HG03064 (cell line): ENCODE measurements around the gene IRF2BPL.

Experiments used
- ATAC-seq: cut with Tn5 transposase; IDR thresholded peaks from one replicate; pipeline ENCODE4 v1.9.1; 2021; ENCODE audit warnings: low read depth; ENCODE audit not compliant: unreplicated experiment

The IRF2BPL gene

DNA sequence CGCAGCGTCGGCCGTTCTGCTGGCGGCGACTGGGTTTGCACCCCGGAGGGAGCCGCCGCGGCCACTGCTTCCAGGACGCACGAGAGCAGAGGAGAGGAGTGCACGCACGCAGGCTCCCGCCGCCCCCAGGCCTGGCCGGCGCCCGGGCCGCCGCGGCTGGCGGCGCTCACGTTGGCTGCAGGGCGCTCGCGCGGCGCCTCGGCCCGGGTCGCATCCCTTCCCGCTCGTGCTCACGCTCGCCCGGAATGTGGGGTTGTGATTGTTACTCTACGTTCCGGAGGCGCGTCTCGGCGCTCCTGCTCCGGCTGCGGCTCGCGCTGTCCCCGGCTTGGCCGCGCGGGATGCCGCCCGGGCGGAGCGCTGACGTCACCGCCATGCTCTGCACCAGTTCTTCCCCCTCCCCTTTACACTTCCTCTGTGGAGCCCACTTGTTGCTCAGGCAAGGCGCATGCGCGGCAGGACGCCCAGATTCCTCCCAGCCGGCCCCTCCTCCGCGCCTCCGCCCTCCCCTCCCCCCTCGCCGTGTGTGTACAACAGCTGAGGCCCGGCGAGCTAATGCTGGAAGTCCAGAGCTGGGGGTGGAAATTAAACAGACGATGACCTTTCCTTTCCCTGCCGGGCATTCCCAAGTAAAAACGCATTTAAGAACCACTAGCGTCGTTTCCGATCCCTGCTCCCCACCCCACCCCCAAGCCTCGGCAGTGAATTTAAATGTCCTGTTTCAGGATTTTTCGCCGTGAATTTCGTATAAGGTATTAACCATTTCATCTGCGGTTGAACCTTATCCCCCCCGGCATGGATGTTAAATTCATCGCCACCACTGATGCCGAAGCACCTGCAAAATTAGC, at the start of gene IRF2BPL:
TSS of gene IRF2BPL (minus strand) at position 325 of the 848 bp plus-strand sequence. CDS start 916 bp downstream, outside the sequence.
- peak; percentile 70 for ATAC-seq

DNA sequence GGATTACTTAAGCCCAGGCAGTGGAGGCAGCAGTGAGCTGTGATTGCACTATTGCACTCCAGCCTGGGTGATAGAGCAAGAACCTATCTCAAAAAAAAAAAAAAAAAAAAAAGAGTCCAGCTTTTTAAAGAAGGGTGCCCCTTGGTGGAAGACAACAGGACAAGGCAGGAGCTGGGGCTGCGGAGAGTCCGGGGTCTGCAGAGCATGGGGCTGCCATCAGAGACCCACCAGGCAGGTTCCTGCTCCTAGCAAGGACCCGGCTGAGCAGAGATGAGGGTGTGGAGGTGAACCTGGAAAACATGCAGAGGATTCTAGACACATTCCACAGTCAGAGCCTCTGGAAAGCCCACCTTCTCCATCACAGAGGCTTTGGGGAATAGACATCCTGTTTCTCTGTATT, 48.5 kb upstream of the IRF2BPL start:
- ATAC-seq, result no peak

- ATAC-seq, result no peak
These were observed 47.7 kb upstream of the IRF2BPL start for GRCh38 chr14:77076113-77076631.

DNA sequence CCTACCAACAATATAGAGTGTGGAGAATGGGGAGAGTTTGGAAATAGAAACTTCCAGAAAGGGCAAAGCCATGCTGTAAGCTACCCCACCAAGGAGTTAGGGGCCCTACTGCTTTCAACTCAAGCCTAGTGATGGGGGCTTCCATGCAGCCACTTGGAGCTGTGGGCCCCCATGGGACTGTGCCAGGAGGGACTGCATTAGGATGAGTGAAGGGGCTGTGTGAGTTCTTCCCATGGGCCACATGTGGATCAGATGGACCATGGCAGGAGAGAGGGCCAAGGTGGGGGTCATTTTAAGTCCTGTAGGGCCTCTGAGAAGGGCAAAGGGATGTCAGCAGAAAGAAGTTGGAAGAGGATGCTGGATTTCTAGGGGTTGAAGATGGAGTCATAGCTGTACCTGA, 46.5 kb upstream of the IRF2BPL start:
- no peak for ATAC-seq

DNA sequence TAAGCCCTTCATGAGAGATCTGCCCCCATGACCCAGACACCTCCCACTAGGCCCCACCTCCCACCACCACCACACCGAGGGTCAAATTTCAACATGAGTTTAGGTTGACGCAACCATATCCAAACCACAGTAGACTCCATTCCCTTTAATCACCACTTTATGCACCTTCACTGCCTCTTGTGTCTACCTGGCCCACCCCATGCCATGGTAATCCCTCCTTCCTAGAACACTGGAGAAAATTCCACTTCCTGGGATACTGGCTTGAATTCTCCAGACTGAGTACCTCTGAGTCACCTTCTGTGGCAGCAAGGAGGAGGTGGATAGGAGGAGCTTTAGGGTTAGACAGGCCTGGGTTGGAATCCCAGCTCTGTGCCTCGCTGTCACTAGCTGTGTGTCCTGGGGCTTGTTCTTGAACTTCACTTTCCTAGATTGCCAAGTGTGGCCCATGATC, 43.5 kb upstream of the IRF2BPL start:
- ATAC-seq, result no peak

DNA sequence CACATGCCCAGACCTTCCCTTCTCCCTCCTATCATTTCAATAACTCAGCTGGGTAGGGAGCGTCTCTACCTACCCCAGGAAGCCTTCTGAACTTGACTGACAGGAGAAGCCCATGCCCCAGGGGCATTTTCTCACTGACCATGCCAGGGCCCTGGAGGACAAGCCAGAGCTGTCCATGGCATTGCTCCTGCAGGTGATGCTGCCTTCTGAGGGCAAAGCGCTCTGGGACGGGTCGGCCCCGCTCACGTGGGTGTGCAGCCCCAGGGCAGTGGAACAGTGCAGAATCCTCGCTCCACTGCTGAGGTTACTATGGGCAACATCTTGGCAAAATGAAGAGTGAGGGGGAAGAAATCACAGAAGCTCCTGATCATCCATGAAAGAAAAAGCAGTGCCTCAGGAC, 41.0 kb upstream of the IRF2BPL start:
- no peak for ATAC-seq

GRCh38 chr14:77068517-77069200, 40.2 kb upstream of the IRF2BPL start:
- no peak for ATAC-seq

DNA sequence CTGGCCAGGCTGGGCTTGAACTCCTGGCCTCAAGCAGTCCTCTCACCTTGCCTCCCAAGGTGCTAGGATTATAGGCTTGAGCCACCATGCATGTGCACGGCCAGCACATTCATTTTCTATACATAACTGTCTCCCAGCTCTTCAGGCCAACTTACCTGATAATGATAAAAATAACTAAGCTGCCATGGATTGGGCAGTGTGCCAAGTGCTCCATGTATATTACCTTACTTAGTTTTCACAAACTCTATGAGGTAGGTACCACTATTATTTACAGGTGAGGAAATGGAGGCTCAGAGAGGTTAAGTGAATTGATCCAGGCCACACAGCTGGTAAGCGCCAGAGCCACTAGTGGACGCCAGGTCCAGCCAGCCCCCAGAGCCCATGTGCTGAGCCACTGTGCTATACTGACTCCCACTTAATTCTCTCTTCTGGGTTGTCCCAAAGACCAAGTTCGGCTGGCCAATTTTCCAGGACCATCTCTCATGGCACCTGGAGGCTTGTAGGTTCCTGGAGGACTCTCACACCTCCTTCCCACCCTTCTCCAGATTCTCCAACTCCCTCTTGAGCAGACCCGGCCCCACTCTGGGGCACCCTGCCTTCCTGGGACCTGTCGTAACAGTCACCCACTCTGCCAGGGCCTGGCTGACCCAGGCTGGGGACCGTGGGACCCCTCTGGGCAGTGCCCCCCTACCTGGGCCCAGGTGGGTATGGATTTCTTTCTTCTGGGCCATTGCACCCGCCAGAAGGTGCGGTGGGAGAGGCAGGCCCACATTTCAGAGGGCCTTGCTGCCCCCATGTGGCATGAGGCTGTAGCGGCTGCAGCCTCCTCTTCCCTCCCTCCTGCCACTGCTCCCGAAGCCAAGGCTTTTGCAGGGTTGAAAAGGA, 39.4 kb upstream of the IRF2BPL start:
- no peak for ATAC-seq

DNA sequence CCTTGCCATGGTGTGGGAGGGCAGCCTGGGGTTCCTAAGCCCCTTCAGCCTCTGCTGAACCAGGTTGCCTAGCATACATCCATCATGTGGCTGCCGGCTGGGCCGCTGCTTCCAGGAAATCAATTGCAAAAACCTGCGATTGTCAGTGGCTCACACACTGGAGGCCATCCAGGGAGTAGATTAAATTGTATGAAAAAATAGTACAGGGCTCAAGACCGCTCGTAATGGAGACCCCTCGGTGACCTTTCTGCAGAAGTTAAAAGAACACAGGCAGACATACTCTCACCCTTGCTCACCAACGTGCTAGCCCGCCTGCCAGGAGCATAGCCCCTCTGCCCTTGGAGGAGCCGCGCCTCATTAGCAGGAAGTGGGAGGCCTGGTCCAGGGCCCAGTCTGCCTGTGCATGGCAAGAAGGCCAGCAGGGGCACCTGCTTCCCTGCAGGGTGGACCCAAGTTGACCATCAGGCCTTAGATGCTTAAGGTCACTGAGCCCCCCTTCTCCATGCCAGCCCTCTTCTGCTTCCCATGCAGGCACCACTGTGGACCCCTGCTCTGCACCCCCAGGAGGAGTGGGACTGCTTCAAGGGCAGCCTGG, 38.2 kb upstream of the IRF2BPL start:
- ATAC-seq, result no peak

DNA sequence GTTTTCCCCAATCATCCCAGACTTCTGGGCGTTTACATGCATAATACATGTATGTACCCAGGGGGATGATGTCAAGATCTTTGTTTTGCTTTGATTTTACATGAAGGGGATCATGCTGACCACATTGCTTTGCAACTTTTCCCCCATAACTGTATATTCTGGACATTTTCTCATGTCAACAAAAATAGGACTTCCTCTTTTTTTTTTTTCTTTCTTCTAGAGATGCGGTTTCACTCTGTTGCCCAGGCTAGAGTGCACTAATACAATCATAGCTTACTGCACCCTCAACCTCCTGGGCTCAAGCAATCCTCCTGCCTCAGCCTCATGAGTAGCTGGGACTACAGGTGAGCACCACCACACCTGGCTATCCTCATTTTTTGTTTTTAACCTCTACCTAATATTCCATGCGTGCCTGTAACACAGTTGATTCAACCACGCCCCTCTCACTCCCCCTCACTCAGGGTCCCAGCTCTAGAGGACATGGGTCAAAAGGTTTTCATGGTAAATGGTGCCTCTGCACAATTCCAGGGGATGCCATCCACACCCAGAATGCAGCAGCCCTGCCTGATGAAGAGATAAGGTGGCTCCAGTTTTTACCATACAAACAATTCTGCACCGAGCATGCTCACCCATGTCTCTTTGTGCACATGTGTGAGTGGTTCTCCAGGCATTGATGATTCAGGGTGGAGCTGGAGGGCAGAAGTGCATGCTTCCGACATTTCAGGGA, 37.5 kb upstream of the IRF2BPL start:
- ATAC-seq, result no peak

DNA sequence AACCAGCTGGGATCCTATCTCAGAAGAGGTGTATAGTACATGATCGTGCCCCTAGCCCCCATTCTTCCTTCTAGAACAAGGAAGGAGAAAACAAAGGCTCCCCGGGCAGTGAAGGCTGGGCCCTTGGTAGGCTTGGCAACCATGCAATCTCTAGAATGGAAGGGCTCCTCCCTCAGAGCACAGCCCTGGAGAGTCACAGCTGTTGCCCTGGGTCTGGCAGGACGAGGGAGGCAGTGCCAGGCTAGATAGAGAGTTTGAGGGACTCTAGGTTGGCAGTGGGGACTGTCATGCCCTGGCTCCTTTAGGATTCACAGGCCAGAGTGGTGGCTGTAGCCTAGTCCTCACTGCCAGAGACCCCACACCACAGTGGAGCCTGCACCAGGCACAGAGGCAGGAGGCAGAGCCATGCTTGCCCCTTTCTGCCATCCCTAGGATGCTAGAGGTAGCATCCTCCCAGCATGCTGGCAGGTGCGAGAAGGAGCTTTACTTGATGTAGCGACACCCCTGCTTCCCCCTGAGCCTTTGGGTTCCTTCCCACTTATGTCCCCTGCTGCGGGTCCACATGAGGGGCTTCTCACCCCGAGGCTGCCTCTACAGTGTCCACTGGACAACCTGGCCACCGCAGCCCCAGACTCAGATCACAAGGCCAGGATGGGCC, 36.1 kb upstream of the IRF2BPL start:
- no peak for ATAC-seq

DNA sequence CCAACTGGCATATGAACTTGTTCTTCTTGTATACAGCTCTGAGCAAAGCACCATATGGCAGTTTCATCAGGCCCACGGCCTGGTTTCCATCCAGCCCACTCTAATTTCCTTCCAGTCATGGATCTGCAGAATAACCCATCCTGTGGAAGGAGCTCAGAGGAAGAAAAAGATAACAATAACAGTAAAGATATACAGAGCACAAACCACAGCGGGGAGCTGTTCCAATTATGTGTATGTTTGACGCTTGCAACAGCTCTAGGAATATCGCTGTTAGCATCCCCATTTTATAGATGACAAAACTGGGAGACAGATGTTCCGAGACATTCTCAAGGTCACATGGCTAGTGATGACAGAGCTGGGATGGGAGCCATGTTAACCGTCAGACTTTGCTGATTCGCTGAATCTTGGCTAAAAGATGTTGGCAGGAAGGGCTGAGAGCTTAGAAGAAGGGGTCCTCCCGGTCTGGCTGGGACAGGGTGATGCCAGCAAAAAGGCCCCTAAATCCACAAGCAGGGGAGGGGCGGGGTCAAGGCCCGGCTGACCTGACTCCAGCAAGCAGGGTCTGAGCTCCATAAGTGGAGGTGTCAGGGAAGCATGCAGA, 35.2 kb upstream of the IRF2BPL start:
- ATAC-seq, result no peak

- ATAC-seq, result no peak
These were observed 33.8 kb upstream of the IRF2BPL start for GRCh38 chr14:77062261-77062660.

DNA sequence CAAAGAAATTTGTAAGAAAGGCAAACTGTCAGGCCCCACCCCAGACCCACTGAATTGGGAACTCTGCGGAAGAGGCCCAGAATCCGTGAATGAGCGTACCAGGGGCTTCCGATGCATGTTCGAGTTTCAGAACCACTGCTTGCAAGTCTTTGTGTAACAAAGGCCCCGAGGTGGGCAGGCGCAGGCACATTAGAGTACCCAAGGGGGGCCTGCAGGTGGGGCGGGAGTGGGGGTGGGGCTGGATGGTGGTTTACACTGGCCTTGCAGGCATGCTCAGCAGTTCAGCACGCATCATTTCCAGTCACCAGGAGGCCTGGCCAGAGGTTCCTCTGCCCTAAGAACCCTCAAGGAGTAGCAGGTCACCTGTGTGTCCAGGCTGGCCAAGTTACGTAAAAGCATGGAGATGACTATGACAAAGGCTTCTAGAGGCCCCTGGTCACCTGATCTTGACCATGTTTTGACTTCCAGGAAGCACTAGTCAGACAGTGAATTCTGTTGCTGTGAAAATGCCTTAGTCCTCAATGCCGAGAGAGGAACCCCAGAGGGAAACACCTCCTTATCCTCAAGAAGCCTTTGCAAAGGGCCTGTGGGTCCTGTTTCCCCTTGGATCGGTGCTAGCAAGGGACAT, 33.2 kb upstream of the IRF2BPL start:
- ATAC-seq, result no peak

DNA sequence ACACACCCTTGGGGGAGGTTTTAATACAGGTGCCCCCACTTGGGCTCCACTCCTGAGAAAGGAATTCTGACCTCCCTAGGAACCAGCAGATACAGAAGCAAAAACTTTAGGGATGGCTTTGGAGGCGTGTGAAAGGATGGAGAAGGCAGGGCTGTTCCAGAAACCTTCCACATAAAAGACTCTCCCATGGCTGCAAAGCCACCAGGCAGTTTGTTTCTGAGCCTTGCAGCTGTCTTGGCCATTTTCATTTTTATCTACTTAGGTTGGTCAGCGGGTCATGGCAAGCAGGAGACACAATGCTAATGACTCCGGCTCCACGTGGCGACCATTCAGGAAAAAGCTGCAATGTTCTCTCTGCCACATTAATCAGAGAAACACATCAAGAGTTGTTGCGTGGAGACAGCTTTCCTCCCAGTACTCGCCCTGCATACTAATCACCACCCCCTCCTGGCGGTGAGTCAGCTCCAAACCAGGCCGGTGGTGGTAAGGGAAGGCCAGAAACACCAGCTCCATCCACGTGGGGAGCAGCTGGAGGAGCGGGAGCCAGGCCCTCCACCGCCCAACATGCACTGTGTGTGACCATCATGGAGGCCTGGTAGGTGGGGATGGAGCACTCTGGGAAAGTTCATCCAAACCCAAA, 30.9 kb upstream of the IRF2BPL start:
- ATAC-seq, result no peak

DNA sequence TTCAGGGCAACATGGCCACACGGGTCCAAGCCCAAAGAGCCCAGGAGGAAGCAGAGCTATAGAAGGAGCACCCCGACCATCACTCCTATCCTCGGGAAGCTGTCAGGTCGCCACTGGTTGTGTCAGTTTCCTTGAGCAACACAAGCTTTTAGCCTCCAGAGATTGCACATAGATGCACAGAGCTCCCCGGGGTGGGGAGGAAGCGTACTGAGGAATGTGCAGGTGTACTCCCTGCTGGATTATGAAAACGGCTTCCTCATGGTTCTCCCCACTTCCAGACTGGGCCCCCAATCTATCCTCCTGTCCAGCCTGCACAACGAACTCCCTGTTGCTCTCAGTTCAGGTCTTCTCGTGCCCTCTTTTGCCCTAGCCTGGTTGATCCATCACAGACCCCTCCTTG, 30.3 kb upstream of the IRF2BPL start:
- ATAC-seq, result no peak

- ATAC-seq, result no peak
These were observed 29.6 kb upstream of the IRF2BPL start for GRCh38 chr14:77058117-77058516.

- no peak for ATAC-seq
These were observed 27.5 kb upstream of the IRF2BPL start for GRCh38 chr14:77055981-77056380.
